ENCODE measurements around the gene SYCP3.

GRCh38 chr12:101767537-101767936 lies 28.3 kb upstream of the SYCP3 start:
- TF ChIP-seq CTCF (IDR thresholded peaks at IDR 0.05; ENCODE audit: insufficient read depth, low read length), result no peak
- no peak for TF ChIP-seq POLR2AphosphoS5 (IDR thresholded peaks at IDR 0.05; ENCODE audit: low read depth)
- TF ChIP-seq REST (IDR thresholded peaks at IDR 0.05; ENCODE audit: insufficient replicate concordance, low read depth), result no peak
- no peak for TF ChIP-seq GABPA (IDR thresholded peaks at IDR 0.05; ENCODE audit: low read depth)
- TF ChIP-seq SPI1 (IDR thresholded peaks at IDR 0.05; ENCODE audit: borderline replicate concordance, low read depth), result no peak

Measured in HL-60 (cell line).